CD4-positive, alpha-beta T cell treated with Interleukin-4 for 4 hours (primary cell): ENCODE results near the gene COMTD1.

Experiments used
- DNase-seq: peaks from one replicate; pipeline ENCODE4 v3.0.0-alpha.2; 2020

Gene COMTD1

DNA sequence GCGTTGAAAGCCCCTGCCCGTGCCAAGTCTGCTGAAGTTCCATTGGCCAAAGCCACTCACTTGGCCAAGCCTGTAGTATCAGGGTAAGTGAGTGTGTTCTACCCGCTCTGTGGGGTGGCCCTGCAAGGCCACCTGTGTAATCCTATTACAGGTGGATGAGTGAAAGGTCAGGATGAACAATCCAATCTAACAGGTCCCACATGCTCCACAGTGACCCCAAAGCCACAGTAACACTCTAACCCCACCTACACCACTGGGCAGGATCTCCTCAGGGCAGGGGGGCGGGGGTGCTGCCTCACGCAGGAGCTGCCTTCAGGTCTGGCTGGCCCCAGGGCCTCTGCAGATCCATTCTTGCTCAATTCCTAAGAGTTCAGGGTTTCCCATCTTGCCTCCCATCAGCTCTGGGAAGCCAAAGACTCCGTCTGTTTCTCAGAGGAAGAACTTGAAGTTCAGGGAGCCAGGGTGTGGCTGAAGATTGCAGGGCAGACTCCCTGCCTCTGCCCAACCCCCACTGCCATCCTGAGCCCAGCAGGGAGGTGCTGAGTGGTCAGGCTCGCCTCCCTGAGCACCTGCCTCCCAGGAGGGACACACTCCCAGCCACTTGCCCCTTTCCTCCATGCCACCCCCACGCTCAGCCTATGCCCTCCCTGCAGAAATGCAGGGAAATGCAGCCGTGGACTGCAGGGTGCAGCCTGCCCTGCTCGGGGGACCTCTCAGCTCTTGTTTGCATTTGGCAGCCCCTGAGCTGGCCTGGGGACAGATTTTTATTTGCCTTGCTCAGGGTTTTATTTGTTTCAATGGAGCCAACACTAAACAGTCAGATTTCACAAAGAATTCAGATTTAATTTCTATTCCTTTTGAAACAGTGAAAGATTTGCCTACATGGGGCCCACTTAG lies 9.8 kb upstream of the COMTD1 start:
- no peak for DNase-seq

DNA sequence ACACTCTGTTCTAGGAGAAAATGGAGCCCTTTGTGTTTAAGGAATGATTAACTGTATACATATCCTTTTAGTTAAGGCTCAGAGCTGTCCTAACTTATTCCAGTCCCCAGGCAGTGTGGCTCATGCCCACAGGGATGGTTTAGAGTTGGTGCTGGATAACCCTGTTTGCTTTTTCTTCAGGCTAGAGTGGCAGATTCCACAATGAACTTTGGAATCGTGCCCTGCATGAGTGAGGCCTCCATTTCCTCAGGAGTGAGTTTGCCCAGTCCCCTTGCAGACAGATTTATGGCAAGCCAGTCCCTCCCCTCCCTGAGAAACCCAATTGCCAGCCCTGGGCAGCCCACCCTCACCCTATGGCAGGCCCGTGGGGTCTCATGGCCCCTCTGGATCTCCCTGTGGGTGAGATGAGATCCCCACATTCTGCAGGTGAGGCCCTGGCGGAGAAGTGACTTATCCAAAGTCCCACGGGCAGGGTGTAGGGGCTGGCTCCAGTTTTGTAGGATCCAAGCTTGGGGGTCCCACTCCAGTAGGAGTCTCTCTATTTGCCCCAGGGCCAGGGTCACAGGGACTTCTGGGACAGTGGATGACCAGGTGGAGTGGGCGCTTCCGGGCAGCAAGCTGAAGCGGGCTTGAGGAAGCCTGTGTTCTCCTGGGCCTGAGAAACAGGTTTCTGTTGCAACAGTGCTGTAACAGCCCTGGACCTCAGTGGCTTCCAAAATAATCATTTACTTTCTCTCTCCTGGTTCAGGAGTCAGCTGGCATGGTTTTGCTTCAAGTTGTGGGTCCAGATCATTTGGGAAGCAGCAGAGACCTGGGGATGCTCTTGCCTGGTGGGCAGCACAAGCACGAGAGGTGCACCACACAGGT lies 9.0 kb upstream of the COMTD1 start:
- no peak for DNase-seq

DNA sequence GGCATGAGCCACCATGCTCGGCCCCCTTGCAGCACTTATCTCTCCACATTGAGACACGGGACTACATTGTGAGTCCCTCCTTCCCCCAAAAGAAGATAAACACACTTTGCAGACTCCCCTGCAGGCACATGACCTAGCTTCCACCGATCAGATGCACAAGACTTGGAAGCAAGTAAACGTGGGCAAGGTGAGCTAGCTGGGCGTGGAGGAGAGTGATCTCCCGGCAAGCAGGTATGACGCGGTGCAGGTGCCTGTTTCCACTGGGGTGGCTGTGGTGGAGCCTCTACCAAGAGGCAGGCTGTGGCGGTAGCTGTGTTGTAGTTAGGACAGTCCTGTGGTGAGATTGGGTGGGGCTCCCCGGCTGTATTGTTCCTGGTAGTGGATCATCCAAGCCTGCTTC lies 7.7 kb upstream of the COMTD1 start:
- DNase-seq = no peak

DNA sequence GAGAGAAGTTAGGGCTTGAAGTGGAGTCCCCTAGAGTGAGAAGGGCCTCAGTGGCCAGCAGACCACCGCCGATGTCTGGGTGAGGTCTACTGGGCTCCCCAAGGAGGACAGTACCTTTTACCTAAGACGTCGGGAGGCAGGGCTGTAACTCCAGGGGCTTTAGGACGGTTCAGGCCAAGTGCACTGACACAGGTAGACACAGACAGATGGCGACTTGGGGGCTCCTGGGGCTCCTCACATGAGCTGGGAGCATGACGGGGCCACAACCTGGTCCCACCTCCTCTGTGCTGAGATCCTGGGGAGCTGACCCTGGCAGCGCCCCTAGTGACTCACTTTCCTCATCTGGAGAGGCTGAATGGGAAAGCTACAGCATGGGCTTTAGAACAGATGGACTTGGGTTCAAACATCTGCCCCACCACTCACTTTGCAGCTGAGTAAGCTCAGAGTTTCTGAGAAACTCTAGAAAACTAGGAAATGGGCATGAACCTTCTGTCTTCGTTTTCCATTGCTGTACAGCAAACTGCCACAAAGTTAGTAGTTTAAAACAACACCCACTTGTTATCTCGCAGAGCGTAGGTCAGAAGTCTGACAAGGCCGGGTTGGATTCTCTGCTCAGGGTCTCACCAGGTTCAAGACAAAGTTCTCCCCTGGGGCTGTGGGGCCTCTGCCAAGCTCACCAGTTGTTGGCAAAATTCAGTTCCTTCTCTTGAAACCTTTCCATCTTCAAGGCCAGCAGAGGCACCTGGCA lies 4.7 kb upstream of the COMTD1 start:
- no peak for DNase-seq

DNA sequence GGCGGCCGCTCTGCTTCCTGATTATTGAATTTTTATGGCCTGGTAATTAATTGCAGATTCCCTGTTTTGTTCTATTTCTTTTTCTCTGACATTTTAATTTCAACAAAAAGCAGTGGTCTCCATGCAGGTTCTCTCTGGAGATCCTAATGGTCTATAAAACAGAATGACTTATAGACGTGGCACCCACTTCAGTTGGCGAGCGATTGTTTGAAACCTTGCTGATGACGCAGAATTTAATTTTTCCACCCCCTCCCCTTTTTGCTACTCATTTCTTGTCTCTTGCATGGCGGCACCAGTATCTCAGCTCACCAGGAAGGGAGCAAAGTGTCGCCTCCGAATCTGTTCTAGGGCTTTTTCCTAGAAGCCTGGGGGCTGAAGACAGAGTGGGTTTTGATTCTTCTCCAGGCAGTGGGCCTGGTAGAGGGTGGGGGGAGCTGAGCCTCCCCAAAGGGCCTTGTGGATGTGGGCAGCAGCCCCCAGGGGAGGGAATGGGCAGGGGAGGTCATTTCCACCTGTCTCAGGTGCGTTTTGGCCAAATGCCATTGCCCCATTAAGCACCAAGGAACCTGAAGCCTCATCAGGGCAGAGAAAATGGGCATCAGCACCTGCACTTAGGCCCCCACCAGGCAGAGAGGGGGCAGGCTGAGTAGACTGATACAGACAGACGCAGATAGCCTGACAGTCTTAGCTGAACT lies 3.5 kb upstream of the COMTD1 start:
- no peak for DNase-seq

DNA sequence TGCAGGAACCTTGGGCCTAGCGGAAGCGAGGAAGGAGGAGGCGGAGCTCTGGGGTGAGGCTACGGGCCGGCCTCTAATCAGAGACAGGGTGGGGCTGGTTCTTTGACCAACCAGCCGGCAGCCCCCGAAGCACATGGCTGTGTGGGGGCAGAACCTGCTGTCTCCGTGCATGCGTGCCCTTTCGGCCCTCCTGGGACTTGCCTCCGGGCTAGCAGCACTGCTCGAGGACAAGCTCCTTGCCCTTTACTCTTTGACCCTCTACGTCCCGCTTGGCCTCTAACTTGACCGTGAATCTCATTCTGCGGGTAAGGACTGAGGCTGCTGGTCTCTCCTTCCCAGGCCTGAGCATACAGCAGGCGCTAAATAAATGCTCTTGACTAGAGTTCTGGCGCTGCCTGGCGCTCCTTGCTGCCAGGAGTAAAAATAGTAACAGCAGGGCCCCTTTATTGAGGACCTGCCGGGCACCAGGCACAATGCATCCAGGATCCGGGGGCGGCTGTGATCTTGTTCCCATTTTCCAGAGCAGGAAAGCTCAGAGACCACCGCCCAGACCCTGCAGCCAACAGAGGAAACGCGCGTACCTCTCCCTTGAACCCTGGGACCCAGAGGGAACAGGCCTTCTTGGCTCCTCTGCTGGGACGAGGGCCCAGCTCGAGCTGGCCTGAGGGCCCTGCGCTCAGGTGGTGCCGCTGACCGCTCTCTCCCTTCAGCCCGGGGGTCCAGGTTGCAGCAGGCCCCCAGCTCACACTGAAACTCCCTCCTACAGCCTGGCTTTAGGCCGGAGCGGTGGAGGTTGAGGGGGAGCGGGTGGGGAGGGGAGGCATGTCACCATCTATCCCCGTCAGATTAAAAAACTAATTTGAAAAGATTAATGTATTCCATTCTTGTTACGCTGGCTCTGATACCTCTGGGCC lies 2.7 kb upstream of the COMTD1 start:
- DNase-seq = no peak

DNA sequence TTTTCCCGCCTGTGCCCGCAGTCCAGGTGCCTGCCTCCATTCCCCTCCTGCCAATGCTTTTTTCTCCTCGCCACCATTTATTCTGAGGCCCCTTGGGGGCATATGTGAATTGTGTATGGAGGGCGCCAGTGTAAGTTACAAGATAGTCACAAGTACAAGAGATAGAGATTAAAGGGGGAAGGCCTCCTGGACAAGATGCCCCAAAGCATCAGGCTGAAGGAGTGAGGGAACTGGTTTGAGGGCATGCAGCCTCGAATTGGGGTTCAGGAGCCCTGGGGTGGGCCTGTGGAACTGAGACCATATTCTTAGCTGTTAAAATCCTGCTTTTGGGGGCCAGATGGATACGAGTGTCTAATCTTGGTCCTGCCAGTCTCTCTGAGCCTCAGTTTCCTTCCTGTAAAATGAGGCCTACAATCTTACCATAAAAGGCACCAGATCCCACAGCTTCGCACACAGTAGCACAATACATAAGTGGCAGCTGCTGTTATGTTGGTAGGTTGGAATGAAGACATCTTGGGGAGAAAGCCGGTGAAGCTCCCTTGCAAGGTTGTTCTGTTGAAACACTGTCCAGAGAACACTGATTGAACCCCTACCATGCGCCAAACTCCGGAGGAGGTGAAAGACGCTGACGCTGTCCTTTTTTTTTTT lies 545 bp upstream of the COMTD1 start:
- DNase-seq = no peak

DNA sequence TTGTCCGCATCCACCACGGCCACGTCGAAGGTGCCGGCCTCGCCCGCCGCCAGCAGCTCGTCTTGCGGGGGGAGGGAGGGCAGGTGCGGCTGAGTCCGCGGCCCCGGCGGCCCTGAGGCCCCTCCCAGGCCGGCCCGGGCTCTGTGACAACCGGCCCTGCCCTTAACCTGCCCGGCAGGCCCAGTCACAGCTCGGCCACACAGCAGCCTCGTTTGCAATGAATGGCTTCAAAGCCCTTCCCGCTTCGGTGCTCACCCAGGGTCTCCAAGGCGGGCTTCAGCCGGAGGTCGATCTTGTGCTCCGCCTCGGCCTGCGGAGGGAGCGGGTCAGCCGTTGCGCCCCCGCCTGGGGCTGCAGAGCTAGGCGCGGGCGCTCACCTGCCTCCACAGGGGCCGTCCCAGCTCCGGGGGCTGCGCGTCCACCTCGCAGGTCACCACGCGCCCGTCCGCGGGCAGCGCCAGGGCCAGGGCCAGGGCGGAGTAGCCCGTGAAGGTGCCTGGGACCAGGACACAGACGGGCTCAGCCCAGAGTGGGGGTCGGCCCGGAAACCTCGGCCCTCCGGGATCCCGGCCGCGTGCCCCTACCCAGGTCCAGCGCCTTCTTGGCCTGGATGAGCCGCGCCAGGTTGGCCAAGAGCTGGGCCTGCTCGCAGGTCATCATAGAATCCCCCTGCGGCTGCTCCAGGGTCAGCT lies 928 bp downstream of the COMTD1 start:
- peak; percentile 14 for DNase-seq

DNA sequence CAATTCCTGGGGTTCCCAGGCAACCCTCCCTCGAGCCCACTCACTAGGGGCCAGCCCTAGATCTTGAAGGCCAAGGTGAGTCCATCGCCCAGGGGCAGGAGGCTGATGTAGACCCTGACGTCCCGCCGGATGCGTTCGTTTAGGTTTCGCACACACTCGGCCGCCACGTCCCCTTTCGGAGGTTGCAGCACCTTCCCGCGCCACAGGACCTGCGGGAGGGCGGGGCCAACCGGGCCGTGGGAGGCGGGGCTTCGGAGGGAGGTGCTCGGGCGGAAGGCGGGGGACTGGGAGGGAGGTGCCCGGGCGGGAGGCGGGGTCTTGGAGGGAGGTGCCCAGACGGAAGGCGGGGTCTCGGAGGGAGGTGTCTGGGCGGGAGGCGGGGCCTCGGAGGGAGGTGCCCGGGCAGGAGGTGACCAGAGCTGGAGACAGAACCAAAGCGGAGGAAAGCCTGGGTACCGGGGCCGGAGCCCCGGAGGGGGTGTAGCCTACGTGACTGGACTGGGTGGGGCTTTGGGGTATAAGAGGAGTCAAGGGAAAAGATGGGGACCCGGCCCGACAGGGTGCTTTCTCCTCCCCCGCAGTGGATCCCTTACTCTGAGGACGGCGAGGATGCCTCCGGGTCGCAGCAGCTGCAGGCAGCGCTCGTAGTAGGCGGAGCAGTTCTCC lies 1.6 kb downstream of the COMTD1 start:
- peak; percentile 97 for DNase-seq

DNA sequence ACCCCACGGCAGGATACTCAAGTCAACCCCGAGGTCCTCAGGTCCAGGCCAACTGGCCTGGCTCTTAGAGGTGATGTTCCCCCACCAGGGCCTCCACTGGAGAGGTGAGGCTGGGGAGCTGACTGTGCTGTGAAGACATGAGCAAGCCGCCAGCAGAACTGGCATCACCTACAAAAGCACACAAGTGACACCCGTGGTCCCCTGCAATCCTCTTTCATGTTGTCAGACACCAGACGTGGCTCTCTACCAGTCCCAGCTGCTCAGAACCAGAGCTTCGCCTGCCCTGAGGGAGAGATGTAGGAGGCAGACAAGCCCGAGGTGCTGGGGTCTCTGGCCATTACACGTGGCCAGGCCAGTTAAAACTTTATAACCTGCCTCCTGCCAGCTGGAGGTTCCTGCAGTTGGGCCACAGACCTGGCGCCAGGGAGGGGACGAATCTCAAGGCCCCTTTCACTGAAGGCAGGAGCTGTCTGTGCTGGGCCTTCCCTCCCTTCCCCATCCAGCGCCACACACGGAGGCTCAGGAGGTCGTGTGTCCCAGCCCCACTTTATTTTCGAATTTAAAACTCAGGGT lies 2.2 kb downstream of the COMTD1 start:
- DNase-seq = no peak

DNA sequence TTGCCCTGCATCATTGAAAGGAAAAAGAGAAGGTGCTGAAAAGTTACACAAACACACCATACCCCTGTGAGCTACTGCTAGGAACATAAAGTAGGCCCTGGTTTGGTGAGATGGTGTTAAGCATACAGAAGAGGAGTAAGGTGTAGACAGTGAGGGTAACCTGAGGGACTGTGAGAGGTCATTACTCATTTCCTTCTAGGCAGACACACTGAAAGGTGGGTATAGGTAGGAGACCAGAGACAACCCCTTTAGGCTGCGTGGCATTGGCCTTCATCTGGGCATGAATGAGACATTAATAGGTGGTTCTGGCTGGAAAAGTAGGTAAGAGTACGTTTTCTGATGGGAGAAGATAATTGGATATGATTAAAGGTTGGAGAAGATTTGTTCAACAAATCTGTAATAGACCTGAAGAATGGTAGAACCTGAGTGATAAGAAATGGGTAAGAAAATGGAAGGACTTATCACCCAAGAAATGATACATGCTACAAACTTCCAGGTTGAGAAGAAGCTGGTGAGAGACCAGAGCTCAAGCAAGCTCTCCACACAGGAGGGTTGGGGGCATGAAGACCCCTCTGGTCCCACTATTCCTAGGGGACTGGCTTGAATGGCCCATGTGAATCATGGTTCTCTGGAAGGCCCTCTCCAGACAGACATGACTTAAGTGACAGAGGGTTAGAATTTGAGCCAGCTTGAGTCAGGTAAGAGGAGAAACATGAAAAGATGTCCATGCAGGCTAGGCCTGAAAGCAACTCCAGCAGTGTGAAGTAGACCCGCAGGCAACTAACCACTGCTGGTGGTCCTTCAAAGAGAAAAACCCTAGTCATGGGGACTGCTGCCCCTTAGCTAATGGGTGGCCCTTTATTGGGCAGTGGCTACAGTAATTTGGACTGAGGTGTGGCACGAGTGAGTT lies 3.8 kb downstream of the COMTD1 start:
- no peak for DNase-seq

DNA sequence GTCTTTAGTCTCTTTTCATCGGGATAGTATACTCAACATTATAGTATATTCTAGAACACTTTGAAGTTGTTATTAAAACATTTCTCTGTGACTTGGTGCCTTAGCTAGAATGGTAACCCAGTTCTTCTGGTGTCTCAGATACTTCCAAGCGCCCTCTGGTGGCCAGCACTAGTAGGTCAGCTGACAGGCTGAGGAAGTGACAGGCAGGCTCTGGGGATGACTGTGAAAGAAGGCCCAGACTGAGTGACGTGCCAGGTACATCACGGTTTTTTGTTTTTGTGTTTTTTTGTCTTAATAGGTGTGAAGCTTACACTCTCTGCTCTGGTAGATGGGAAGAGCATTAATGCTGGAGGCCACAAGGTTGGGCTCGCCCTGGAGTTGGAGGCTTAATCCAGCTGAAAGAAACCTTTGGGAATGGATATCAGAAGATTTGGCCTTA lies 5.1 kb downstream of the COMTD1 start:
- peak; percentile 94 for DNase-seq

DNA sequence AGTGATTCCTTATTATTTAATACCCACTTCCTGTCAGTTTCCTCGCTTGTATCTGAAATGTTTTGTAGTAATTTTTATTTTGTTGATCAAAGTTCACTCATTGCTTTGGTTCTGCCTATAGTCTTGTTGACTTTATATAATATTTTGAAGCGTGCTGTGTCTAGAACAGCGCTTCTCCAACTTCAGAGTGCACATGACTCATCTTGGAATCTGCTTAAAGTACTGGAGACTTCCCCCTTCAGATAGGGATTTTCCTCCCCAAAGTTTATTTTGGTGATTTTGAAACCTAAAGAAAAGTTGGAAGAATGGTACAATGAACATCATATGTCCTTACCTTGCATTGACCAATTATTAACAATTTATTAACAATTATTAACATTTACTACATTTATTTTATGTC lies 5.8 kb downstream of the COMTD1 start:
- DNase-seq = no peak

DNA sequence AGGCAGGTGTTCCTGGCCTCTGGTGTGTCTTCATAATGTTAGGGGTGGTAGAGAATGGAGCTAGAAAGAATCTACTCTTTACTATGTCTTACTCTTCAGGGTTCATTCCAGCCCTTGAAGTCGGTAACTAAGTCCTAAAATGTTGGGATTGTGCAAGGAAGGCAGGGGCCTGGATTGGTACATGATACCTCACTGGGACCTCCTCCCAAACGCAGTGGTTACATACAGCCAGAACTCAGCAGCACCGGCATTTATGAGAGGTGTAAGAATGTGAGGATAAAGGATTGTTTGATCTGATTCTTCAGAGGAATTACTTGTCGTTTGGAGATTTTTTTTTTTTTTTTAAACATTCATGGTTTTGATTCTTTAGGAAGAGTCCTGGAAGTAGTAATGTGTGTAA lies 6.9 kb downstream of the COMTD1 start:
- no peak for DNase-seq

DNA sequence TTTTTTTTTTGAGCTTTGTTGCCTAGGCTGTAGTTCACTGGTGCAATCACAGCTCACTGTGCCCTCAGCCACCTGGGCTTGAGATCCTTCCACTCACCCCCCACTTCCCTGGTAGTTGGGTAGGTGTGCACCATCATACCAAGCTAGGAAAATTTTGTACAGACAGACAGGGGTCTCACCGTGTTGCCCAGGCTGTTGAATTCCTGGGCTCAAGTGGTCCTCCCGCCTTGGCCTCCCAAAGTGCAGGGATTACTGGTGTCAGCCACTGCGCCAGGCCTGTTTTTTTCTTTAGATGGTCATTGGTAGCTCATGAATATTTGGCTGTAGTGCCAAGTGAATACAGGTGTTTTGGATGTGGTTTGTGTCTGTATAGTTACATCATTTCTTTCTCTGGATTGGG lies 7.5 kb downstream of the COMTD1 start:
- no peak for DNase-seq

DNA sequence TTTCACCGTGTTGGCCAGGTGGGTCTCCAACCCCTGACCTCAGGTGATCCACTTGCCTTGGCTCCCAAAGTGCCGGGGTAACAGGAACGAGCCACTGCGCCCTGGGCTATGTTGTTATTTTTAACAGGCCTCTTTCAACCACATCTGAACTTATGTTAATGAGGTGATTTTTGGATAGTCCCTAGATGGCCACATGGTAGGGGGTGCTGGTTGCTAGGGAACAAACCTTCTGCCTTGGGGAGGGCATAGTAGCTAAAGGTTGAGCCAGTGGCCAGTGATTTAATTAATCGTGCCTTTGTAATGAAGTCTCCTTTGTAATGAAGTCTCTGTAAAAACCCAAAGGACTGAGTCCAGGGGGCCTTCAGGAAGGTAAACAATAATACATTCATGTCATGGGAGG lies 9.1 kb downstream of the COMTD1 start:
- no peak for DNase-seq

DNA sequence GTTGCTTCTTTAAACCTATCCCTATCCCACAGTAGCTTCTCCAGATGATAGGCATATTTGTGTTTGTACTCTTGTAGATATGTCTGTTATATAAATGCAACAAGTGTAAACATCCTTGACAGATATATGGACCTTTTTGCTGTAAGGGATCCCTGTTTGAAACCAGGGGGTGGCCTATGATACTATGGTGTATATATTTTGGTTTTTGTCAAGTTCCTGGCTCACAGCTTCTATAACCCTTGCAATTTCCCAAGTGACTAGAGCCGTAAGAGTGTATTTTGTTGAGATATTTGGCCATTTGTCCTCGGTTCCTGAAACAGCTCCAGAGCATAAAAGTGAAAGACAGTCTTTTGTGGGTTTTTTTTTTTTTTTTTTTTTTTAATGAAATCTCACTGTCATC lies 9.7 kb downstream of the COMTD1 start:
- DNase-seq = no peak

DNA sequence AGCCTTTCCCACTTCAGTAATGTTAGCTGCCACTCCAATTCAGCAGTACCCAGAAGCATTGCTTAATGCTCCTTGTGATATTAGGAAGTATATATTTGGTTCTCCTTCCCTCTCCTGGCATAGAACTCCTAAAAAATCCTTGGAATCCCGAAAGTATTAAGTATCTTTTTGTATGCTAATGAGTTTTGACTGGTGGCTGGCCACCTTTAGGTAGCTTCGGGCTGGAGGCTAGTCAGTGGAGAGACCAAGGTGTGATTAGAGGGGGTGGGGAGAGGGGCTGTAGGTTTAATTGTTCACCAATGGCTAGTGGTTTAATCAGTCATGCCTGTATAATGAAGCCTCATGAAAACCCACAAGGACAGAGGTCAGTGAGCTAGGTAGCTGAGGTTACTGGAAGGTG lies 12.2 kb downstream of the COMTD1 start:
- DNase-seq = no peak
